ENCODE measurements around the gene KRT86. TPM values are rescaled to one million over a fixed set of nuclear protein-coding genes. Genes with fewer than 3 reads are reported as not detected.

Gene KRT86
- total RNA-seq, 1 donor from 2014 or later, result not detected

DNA sequence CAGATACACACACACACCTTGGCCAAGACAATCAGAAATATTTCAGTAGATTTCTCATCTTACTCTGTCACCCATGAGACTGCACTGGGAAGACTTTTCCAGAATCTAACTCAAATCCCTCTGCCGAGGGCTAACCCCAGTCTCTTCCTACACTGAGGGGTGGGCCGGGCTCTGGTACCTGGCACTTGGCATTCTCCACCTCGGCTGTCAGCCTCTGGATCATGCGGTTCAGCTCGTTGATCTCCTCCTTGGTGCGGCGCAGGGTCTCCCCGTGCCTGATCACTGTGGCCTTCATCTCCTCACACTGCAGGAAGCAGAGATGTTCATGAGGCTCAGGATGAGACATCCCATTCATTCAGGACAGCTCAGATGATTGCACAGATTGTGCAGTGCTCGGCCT, 41.8 kb downstream of the KRT86 start:
- Mint-ChIP-seq H3K9me3 (ENCODE audit: unreplicated experiment) (no peaks in the 10 kb centered on the region), H3K27me3 (ENCODE audit: unreplicated experiment) (peaks cover 13% of the 10 kb centered on the region), H3K36me3 (ENCODE audit: low read depth, unreplicated experiment) (no peaks in the 10 kb centered on the region), H3K4me1 (ENCODE audit: unreplicated experiment) (no peaks in the 10 kb centered on the region), H3K4me3 (ENCODE audit: unreplicated experiment) (no peak overlapping the region), H3K27ac (ENCODE audit: unreplicated experiment) (no peak overlapping the region)
- TF ChIP-seq, protein P1, sequence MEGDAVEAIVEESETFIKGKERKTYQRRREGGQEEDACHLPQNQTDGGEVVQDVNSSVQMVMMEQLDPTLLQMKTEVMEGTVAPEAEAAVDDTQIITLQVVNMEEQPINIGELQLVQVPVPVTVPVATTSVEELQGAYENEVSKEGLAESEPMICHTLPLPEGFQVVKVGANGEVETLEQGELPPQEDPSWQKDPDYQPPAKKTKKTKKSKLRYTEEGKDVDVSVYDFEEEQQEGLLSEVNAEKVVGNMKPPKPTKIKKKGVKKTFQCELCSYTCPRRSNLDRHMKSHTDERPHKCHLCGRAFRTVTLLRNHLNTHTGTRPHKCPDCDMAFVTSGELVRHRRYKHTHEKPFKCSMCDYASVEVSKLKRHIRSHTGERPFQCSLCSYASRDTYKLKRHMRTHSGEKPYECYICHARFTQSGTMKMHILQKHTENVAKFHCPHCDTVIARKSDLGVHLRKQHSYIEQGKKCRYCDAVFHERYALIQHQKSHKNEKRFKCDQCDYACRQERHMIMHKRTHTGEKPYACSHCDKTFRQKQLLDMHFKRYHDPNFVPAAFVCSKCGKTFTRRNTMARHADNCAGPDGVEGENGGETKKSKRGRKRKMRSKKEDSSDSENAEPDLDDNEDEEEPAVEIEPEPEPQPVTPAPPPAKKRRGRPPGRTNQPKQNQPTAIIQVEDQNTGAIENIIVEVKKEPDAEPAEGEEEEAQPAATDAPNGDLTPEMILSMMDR (IDR thresholded peaks at IDR 0.05; ENCODE audit: unreplicated experiment), result no peak
- no peak for DNase-seq (ENCODE audit: low spot score)

DNA sequence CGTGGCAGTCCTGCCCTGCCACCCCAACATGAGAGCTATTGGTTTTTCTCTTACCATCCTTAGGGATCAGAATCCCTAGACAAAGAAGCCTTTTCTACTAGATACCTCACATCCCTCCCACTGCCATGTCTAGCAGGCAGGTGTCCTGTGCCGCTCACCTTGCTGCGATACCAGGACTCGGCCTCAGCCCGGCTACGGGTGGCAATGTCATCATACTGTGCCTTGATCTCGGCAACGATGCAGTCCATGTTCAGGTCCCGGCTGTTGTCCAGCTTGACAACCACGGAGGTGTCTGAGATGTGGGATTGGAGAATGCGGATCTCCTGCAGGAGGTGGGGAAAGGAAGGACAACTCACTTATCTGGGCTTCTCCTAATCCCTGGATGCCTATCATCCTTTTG, 42.3 kb downstream of the KRT86 start:
- Mint-ChIP-seq H3K27ac (ENCODE audit: unreplicated experiment) (no peak overlapping the region), H3K27me3 (ENCODE audit: unreplicated experiment) (peaks cover 12% of the 10 kb centered on the region), H3K4me3 (ENCODE audit: unreplicated experiment) (no peak overlapping the region), H3K36me3 (ENCODE audit: low read depth, unreplicated experiment) (no peaks in the 10 kb centered on the region), H3K9me3 (ENCODE audit: unreplicated experiment) (no peaks in the 10 kb centered on the region), H3K4me1 (ENCODE audit: unreplicated experiment) (no peaks in the 10 kb centered on the region)
- TF ChIP-seq, protein P1 (IDR thresholded peaks at IDR 0.05; ENCODE audit: unreplicated experiment), result no peak
- no peak for DNase-seq (ENCODE audit: low spot score)

GRCh38 chr12:52317468-52318052, 43.1 kb downstream of the KRT86 start:
- no peak overlapping the region for H3K27ac Mint-ChIP-seq (ENCODE audit: unreplicated experiment)
- TF ChIP-seq, protein P1 (IDR thresholded peaks at IDR 0.05; ENCODE audit: unreplicated experiment), result no peak
- peaks cover 15% of the 10 kb centered on the region for H3K27me3 Mint-ChIP-seq (ENCODE audit: unreplicated experiment)
- no peak overlapping the region for H3K4me3 Mint-ChIP-seq (ENCODE audit: unreplicated experiment)
- H3K9me3 Mint-ChIP-seq (ENCODE audit: unreplicated experiment), result no peaks in the 10 kb centered on the region
- no peaks in the 10 kb centered on the region for H3K36me3 Mint-ChIP-seq (ENCODE audit: low read depth, unreplicated experiment)
- no peaks in the 10 kb centered on the region for H3K4me1 Mint-ChIP-seq (ENCODE audit: unreplicated experiment)
- DNase-seq (ENCODE audit: low spot score), result no peak

DNA sequence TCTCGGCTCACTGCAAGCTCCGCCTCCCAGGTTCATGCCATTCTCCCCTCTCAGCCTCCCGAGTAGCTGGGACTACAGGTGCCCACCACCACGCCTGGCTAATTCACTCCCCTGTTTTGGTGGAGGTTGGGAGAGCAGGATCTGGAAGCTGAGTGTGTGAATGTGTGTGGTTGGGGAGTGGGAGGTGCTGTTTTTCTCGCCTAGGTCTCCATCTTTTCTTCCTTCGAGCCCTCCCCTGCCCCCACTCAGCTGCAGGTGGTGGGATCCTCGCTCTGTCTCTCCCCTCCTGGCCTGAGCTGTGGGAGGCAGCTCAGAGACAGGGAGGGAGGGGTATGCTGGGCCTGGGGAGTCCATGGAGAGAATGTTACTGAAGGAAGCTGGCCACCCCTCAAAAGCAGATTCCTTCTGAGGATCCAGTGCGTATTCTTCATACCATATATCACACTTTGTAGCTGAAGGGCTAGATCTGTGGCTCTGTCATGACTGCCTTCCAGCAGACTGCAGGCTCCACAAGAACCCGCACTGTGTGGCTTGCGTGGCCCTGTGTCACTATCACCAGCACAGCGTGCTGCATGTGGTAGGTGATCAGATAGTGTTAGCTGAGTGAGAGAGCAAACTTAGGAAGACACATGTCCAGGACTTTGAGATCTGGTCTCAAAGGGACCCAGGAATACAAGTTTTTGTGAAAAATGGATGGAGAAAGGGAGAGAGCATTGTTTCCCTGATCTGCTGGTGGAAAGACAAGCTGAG, 44.0 kb downstream of the KRT86 start:
- no peaks in the 10 kb centered on the region for H3K9me3 Mint-ChIP-seq (ENCODE audit: unreplicated experiment)
- H3K36me3 Mint-ChIP-seq (ENCODE audit: low read depth, unreplicated experiment), result no peaks in the 10 kb centered on the region
- TF ChIP-seq, protein P1 (IDR thresholded peaks at IDR 0.05; ENCODE audit: unreplicated experiment), result no peak
- no peaks in the 10 kb centered on the region for H3K4me1 Mint-ChIP-seq (ENCODE audit: unreplicated experiment)
- no peak overlapping the region for H3K27ac Mint-ChIP-seq (ENCODE audit: unreplicated experiment)
- H3K4me3 Mint-ChIP-seq (ENCODE audit: unreplicated experiment), result no peak overlapping the region
- DNase-seq (ENCODE audit: low spot score), result no peak
- H3K27me3 Mint-ChIP-seq (ENCODE audit: unreplicated experiment), result peaks cover 9% of the 10 kb centered on the region

DNA sequence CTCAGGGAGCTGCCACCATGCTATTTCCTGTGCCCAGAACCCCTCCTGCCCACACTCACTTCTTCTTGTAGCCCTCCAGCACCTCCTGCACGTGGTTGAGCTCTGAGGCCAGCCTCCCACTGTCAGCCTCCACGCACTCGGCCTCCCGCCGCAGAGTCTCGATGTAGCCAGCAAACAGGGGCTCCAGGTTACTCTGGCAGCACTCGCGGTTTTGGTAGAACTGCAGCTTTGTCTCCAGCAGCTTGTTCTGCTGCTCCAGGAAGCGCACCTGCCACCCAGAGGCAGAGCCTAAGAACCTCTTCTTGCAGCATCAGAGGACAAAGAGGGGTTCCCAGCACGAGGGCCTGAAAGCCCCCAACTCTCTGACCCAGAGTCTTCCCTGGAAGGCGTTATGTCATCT, 44.7 kb downstream of the KRT86 start:
- Mint-ChIP-seq H3K9me3 (ENCODE audit: unreplicated experiment) (no peaks in the 10 kb centered on the region), H3K36me3 (ENCODE audit: low read depth, unreplicated experiment) (no peaks in the 10 kb centered on the region), H3K4me3 (ENCODE audit: unreplicated experiment) (no peak overlapping the region), H3K4me1 (ENCODE audit: unreplicated experiment) (no peaks in the 10 kb centered on the region), H3K27ac (ENCODE audit: unreplicated experiment) (no peak overlapping the region), H3K27me3 (ENCODE audit: unreplicated experiment) (peaks cover 9% of the 10 kb centered on the region)
- TF ChIP-seq, protein P1 (IDR thresholded peaks at IDR 0.05; ENCODE audit: unreplicated experiment), result no peak
- DNase-seq (ENCODE audit: low spot score), result no peak

Data from endothelial cell (in vitro differentiated cells).